Endodermal cell (in vitro differentiated cells): ENCODE measurements around the gene BBS9. TPM values are rescaled to one million over a fixed set of nuclear protein-coding genes. Genes with fewer than 3 reads are reported as not detected.

ENCODE experiments used
- DNase-seq: peaks from one replicate; pipeline ENCODE4 v3.0.0-alpha.2; 2017
- H3K27ac ChIP-seq: 2 replicates; pipeline ENCODE4 v1.5.1; 2013; ENCODE audit warnings: mild to moderate bottlenecking, low read depth, low read length, moderate library complexity
- H3K27me3 ChIP-seq: 2 replicates; pipeline ENCODE4 v1.6.1; 2013; ENCODE audit warnings: mild to moderate bottlenecking, low read length, moderate library complexity; ENCODE audit not compliant: insufficient read depth, control insufficient read depth, poor library complexity, severe bottlenecking
- H3K36me3 ChIP-seq: 2 replicates; pipeline ENCODE4 v1.7.0; 2013; ENCODE audit warnings: mild to moderate bottlenecking, low read length, moderate library complexity; ENCODE audit not compliant: control insufficient read depth, insufficient read depth
- H3K4me1 ChIP-seq: one replicate; pipeline ENCODE4 v1.7.0; 2013; ENCODE audit warnings: low read length; ENCODE audit not compliant: control insufficient read depth, insufficient read depth
- H3K4me3 ChIP-seq: 2 replicates; pipeline ENCODE4 v1.5.1; 2013; ENCODE audit warnings: mild to moderate bottlenecking, low read length, moderate library complexity
- H3K9ac ChIP-seq: 2 replicates; pipeline ENCODE4 v1.6.1; 2013; ENCODE audit warnings: mild to moderate bottlenecking, low read length, moderate library complexity; ENCODE audit not compliant: poor library complexity, severe bottlenecking; ENCODE audit errors: extremely low read depth
- H3K9me3 ChIP-seq: 2 replicates; pipeline ENCODE4 v1.6.1; 2013; ENCODE audit warnings: mild to moderate bottlenecking, low read length, moderate library complexity; ENCODE audit not compliant: control insufficient read depth
- H3K27ac Mint-ChIP-seq: 2 replicates; pipeline ENCODE4 v1.8.0; 2020; ENCODE audit warnings: mixed read lengths
- H3K27me3 Mint-ChIP-seq: 2 replicates; pipeline ENCODE4 v1.8.0; 2021; ENCODE audit warnings: mild to moderate bottlenecking, mixed read lengths; ENCODE audit not compliant: insufficient read depth
- H3K36me3 Mint-ChIP-seq: 2 replicates; pipeline ENCODE4 v1.8.0; 2020; ENCODE audit warnings: low read depth, mixed read lengths
- H3K4me1 Mint-ChIP-seq: 2 replicates; pipeline ENCODE4 v1.8.0; 2020; ENCODE audit warnings: mixed read lengths
- H3K4me3 Mint-ChIP-seq: 2 replicates; pipeline ENCODE4 v1.8.0; 2020; ENCODE audit warnings: mild to moderate bottlenecking, moderate library complexity, mixed read lengths
- H3K9me3 Mint-ChIP-seq: 2 replicates; pipeline ENCODE4 v1.8.0; 2020; ENCODE audit warnings: mild to moderate bottlenecking, mixed read lengths
- CTCF ChIP-seq: fragments of 200-600 bp; sonication (generic); conservative IDR thresholded peaks from 2 replicates; pipeline ENCODE4 v1.5.0; 2021; ENCODE audit warnings: antibody characterized with exemption, mild to moderate bottlenecking
- WGBS, 2 experiments: methylation state at CpG; one replicate each; pipeline versions ENCODE4 v1.1.5 to v1.1.7; 2013; ENCODE audit warnings: missing lambda C conversion rate in 2 of 2, mixed read lengths in 1 of 2; ENCODE audit not compliant: insufficient coverage in 1 of 2, insufficient read length in 1 of 2; 5-methylcytosine and 5-hydroxymethylcytosine counted together
- total RNA-seq, 2 donors: library from RNA; stranded (reverse); fragmentation: NEBNext Ultra II Directional in 1 of 2; extraction: Animal tissue kit (Norgen Biotek cat#: 25700) in 1 of 2; gene quantifications; 2 replicates in 1 of 2; 3 replicates in 1 of 2; pipeline ENCODE4 v1.2.1, GENCODE V29; 2021

Gene BBS9
- total RNA-seq, 2 donors from 2014 or later = 20.7 to 21.6 TPM

GRCh38 chr7:33334349-33334748, 205.0 kb downstream of the BBS9 start:
- Histone ChIP-seq H3K4me1 (no peaks in the 10 kb centered on the region), H3K36me3 (no peaks in the 10 kb centered on the region), H3K4me3 (no peak overlapping the region), H3K9ac (no peak overlapping the region), H3K27ac (no peak overlapping the region), H3K9me3 (no peaks in the 10 kb centered on the region), H3K27me3 (no peaks in the 10 kb centered on the region)
- 55 to 60% methylated on average over 3 of the region's 3 CpGs for WGBS, 2 experiments
- Mint-ChIP-seq H3K4me3 (no peak overlapping the region), H3K9me3 (no peaks in the 10 kb centered on the region), H3K27me3 (no peaks in the 10 kb centered on the region), H3K36me3 (no peaks in the 10 kb centered on the region), H3K27ac (no peak overlapping the region), H3K4me1 (peaks cover 3% of the 10 kb centered on the region)
- peak; percentile 72 for DNase-seq
- peak; percentile 82 for TF ChIP-seq CTCF

- H3K4me3 ChIP-seq = no peak overlapping the region
- no peak for TF ChIP-seq CTCF
- WGBS, 2 experiments = 100% methylated on average over 2 of the region's 2 CpGs; no CpG with 5 or more reads in 1 of the 2 experiments
These were observed 207.5 kb downstream of the BBS9 start for GRCh38 chr7:33336820-33337219.

GRCh38 chr7:33339074-33339790, 209.9 kb downstream of the BBS9 start:
- H3K27me3 ChIP-seq = no peaks in the 10 kb centered on the region
- no peak overlapping the region for H3K9ac ChIP-seq
- TF ChIP-seq CTCF = no peak
- H3K4me1 ChIP-seq = no peaks in the 10 kb centered on the region
- no peaks in the 10 kb centered on the region for H3K27me3 Mint-ChIP-seq
- no peaks in the 10 kb centered on the region for H3K9me3 Mint-ChIP-seq
- DNase-seq = no peak
- H3K4me3 ChIP-seq = no peak overlapping the region
- peaks cover under 1% of the 10 kb centered on the region for H3K4me1 Mint-ChIP-seq
- no peak overlapping the region for H3K27ac Mint-ChIP-seq
- no peak overlapping the region for H3K4me3 Mint-ChIP-seq
- no peaks in the 10 kb centered on the region for H3K36me3 Mint-ChIP-seq
- no peaks in the 10 kb centered on the region for H3K9me3 ChIP-seq
- H3K36me3 ChIP-seq = no peaks in the 10 kb centered on the region
- H3K27ac ChIP-seq = no peak overlapping the region
- 80 to 88% methylated on average over 3 of the region's 3 CpGs for WGBS, 2 experiments

More at GRCh38 chr7:33336820-33337219, 207.5 kb downstream of the BBS9 start:
- H3K9me3 ChIP-seq = no peaks in the 10 kb centered on the region
- Mint-ChIP-seq H3K27me3 (no peaks in the 10 kb centered on the region), H3K9me3 (no peaks in the 10 kb centered on the region), H3K4me1 (peaks cover 3% of the 10 kb centered on the region), H3K27ac (no peak overlapping the region), H3K4me3 (no peak overlapping the region), H3K36me3 (no peaks in the 10 kb centered on the region)
- no peaks in the 10 kb centered on the region for H3K27me3 ChIP-seq
- H3K9ac ChIP-seq = no peak overlapping the region
- no peak for DNase-seq
- H3K36me3 ChIP-seq = no peaks in the 10 kb centered on the region
- no peaks in the 10 kb centered on the region for H3K4me1 ChIP-seq
- no peak overlapping the region for H3K27ac ChIP-seq
